Loucy (cell line): Measurements from ENCODE around the gene GRB14.

Experiments used
- H2AFZ ChIP-seq: fragments of 200-600 bp; sonication (generic); 2 replicates; pipeline ENCODE4 v1.6.0; 2016; ENCODE audit warnings: antibody characterized with exemption, mild to moderate bottlenecking, low read length, moderate library complexity
- H3F3A ChIP-seq: fragments of 200-600 bp; 2 replicates; pipeline ENCODE4 v1.6.0; 2016; ENCODE audit warnings: antibody characterized with exemption, low read depth, mild to moderate bottlenecking
- H3K27me3 ChIP-seq: fragments of 200-600 bp; sonication (generic); 2 replicates; pipeline ENCODE4 v1.6.1; 2014; ENCODE audit warnings: low read length, mild to moderate bottlenecking; ENCODE audit not compliant: insufficient read depth, poor library complexity, severe bottlenecking
- H3K36me3 ChIP-seq: fragments of 200-600 bp; sonication (generic); 2 replicates; pipeline ENCODE4 v1.6.1; 2016; ENCODE audit warnings: low read length; ENCODE audit not compliant: insufficient read depth
- H3K4me1 ChIP-seq: fragments of 200-600 bp; sonication (generic); 2 replicates; pipeline ENCODE4 v1.5.1; 2014; ENCODE audit warnings: low read length, mild to moderate bottlenecking; ENCODE audit not compliant: insufficient read depth, poor library complexity, severe bottlenecking
- H3K4me2 ChIP-seq: fragments of 200-600 bp; sonication (generic); 2 replicates; pipeline ENCODE4 v1.6.0; 2014; ENCODE audit warnings: antibody characterized with exemption, low read length, low read depth, mild to moderate bottlenecking; ENCODE audit not compliant: poor library complexity, severe bottlenecking
- H3K4me3 ChIP-seq: fragments of 200-600 bp; sonication (generic); 2 replicates; pipeline ENCODE4 v1.5.1; 2014; ENCODE audit warnings: low read length, mild to moderate bottlenecking, mixed read lengths; ENCODE audit not compliant: poor library complexity, severe bottlenecking
- H3K79me2 ChIP-seq: fragments of 200-600 bp; sonication (generic); 2 replicates; pipeline ENCODE4 v1.6.1; 2014; ENCODE audit warnings: low read length; ENCODE audit not compliant: insufficient read depth
- H3K9ac ChIP-seq: fragments of 200-600 bp; sonication (generic); 2 replicates; pipeline ENCODE4 v1.6.0; 2014; ENCODE audit warnings: mild to moderate bottlenecking, low read depth, low read length, moderate library complexity; ENCODE audit not compliant: poor library complexity, severe bottlenecking
- H3K9me2 ChIP-seq: fragments of 200-600 bp; sonication (generic); replicated peaks from 2 replicates; pipeline ENCODE4 v1.6.1; 2016; ENCODE audit warnings: low read depth, low read length, mixed read lengths
- H3K9me3 ChIP-seq: fragments of 200-600 bp; sonication (generic); 2 replicates; pipeline ENCODE4 v1.6.1; 2014; ENCODE audit warnings: mild to moderate bottlenecking, antibody characterized with exemption, low read length, low read depth; ENCODE audit not compliant: insufficient read depth
- H4K20me1 ChIP-seq: fragments of 200-600 bp; sonication (generic); 2 replicates; pipeline ENCODE4 v1.6.0; 2014; ENCODE audit warnings: antibody characterized with exemption, low read length, mild to moderate bottlenecking; ENCODE audit not compliant: insufficient read depth, poor library complexity, severe bottlenecking
- CTCF ChIP-seq: fragments of 200-600 bp; sonication (generic); conservative IDR thresholded peaks from 2 replicates; pipeline ENCODE4 v1.5.1; 2014; ENCODE audit warnings: mild to moderate bottlenecking, antibody characterized with exemption, low read length
- EZH2phosphoT487 ChIP-seq: fragments of 200-600 bp; IDR thresholded peaks from 2 replicates; pipeline ENCODE4 v1.6.1; 2018; ENCODE audit warnings: antibody characterized with exemption, mild to moderate bottlenecking, moderate library complexity, borderline replicate concordance

The GRB14 gene

GRCh38 chr2:164589522-164589921, 31.8 kb downstream of the GRB14 start:
- no peaks in the 10 kb centered on the region for H3K36me3 ChIP-seq
- no peaks in the 10 kb centered on the region for H3F3A ChIP-seq
- H3K9me3 ChIP-seq, result no peaks in the 10 kb centered on the region
- H3K4me3 ChIP-seq, result no peak overlapping the region
- H3K4me1 ChIP-seq, result peaks cover 26% of the 10 kb centered on the region
- no peak for TF ChIP-seq EZH2phosphoT487
- no peak for TF ChIP-seq CTCF
- H3K79me2 ChIP-seq, result no peaks in the 10 kb centered on the region
- H3K9ac ChIP-seq, result no peak overlapping the region
- H4K20me1 ChIP-seq, result no peaks in the 10 kb centered on the region
- no peaks in the 10 kb centered on the region for H3K27me3 ChIP-seq
- H2AFZ ChIP-seq, result peak overlapping the region; percentile 75; the same call in 1 of the 2 replicates
- H3K9me2 ChIP-seq, result no peaks in the 10 kb centered on the region
- H3K4me2 ChIP-seq, result no peak overlapping the region

GRCh38 chr2:164581050-164581449, 40.2 kb downstream of the GRB14 start:
- Histone ChIP-seq H3K4me2 (no peak overlapping the region), H3K79me2 (no peaks in the 10 kb centered on the region), H4K20me1 (no peaks in the 10 kb centered on the region), H3K9me2 (no peaks in the 10 kb centered on the region), H3K4me1 (peaks cover 16% of the 10 kb centered on the region), H3F3A (no peaks in the 10 kb centered on the region), H3K9me3 (no peaks in the 10 kb centered on the region), H2AFZ (0 out of 2 replicates have a peak overlapping the region, but pooled peaks have one; percentile 14), H3K4me3 (no peak overlapping the region), H3K36me3 (no peaks in the 10 kb centered on the region), H3K9ac (no peak overlapping the region), H3K27me3 (no peaks in the 10 kb centered on the region)
- TF ChIP-seq CTCF (no peak), EZH2phosphoT487 (no peak)

- Histone ChIP-seq H2AFZ (no peak overlapping the region), H3K9me3 (no peaks in the 10 kb centered on the region), H3K4me1 (no peaks in the 10 kb centered on the region), H3K4me3 (no peak overlapping the region), H3K9me2 (no peaks in the 10 kb centered on the region), H3K36me3 (no peaks in the 10 kb centered on the region), H3K27me3 (no peaks in the 10 kb centered on the region), H3F3A (no peaks in the 10 kb centered on the region), H4K20me1 (no peaks in the 10 kb centered on the region), H3K79me2 (no peaks in the 10 kb centered on the region), H3K4me2 (no peak overlapping the region), H3K9ac (no peak overlapping the region)
- TF ChIP-seq CTCF, result peak; percentile 37
- TF ChIP-seq EZH2phosphoT487, result no peak
Measured at GRCh38 chr2:164574931-164575330, 46.4 kb downstream of the GRB14 start.
